Mammary epithelial cell (primary cell): ENCODE measurements around the gene DTWD1.

ENCODE experiments used
- EZH2 ChIP-seq: IDR thresholded peaks from 2 replicates; pipeline ENCODE4 v1.6.1; 2012; ENCODE audit warnings: low read length, inconsistent platforms, borderline replicate concordance
- TF ChIP-seq, protein P1 (sequence below), 2 donors: IDR thresholded peaks in 1 of 2; conservative IDR thresholded peaks in 1 of 2; 2 replicates each; pipeline ENCODE4 v1.5.1; 2011 to 2012; ENCODE audit warnings: inconsistent platforms in 2 of 2, low read length in 2 of 2, mild to moderate bottlenecking in 2 of 2, control low read depth in 1 of 2, low read depth in 1 of 2; ENCODE audit not compliant: insufficient read depth in 1 of 2; ENCODE audit errors: extremely low read depth in 1 of 2

DNA sequence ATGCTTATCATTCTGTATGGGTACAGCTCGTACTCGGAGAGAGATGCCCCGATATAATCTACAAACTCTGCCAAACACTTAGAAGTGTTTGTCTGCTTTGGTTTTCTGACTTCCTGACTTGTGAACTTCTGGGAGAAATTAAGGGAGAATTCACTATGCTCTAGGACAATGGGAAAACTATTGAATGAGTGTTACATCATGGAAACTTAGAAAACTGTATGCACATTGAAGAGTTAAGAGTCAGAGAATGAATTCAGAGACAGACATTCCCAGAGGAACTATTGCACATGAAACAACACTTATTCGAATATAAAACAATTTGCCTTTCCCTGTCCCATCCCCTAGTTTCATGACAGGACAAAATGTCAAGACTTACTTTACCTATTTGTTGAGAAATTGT, 57.8 kb downstream of the DTWD1 start:
- TF ChIP-seq, protein P1, sequence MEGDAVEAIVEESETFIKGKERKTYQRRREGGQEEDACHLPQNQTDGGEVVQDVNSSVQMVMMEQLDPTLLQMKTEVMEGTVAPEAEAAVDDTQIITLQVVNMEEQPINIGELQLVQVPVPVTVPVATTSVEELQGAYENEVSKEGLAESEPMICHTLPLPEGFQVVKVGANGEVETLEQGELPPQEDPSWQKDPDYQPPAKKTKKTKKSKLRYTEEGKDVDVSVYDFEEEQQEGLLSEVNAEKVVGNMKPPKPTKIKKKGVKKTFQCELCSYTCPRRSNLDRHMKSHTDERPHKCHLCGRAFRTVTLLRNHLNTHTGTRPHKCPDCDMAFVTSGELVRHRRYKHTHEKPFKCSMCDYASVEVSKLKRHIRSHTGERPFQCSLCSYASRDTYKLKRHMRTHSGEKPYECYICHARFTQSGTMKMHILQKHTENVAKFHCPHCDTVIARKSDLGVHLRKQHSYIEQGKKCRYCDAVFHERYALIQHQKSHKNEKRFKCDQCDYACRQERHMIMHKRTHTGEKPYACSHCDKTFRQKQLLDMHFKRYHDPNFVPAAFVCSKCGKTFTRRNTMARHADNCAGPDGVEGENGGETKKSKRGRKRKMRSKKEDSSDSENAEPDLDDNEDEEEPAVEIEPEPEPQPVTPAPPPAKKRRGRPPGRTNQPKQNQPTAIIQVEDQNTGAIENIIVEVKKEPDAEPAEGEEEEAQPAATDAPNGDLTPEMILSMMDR (conservative IDR thresholded peaks at IDR 0.05 in 1 of 2, IDR thresholded peaks at IDR 0.05 in 1 of 2; ENCODE audit: extremely low read depth in 1 of 2, insufficient read depth in 1 of 2, low read depth in 1 of 2, low read length in 2 of 2) = no peak
- TF ChIP-seq EZH2 = no peak
